Neuronal stem cell (in vitro differentiated cells): Measurements from ENCODE around the gene PSMA7.

ENCODE experiments used
- DNase-seq: peaks from one replicate; pipeline ENCODE4 v3.0.0-alpha.2; 2013; ENCODE audit warnings: low spot score
- H2AFZ ChIP-seq: one replicate; pipeline ENCODE4 v1.6.1; 2013; ENCODE audit warnings: mild to moderate bottlenecking, low read length, inconsistent platforms
- H2AK5ac ChIP-seq: 2 replicates; pipeline ENCODE4 v1.6.1; 2013; ENCODE audit warnings: low read depth, mild to moderate bottlenecking, inconsistent platforms, low read length, moderate library complexity, mixed read lengths
- H2BK120ac ChIP-seq: 2 replicates; pipeline ENCODE4 v1.6.1; 2013; ENCODE audit warnings: low read depth, mild to moderate bottlenecking, inconsistent platforms, low read length, moderate library complexity, mixed read lengths
- H2BK12ac ChIP-seq: one replicate; pipeline ENCODE4 v1.6.1; 2013; ENCODE audit warnings: low read length, inconsistent platforms
- H2BK15ac ChIP-seq: 2 replicates; pipeline ENCODE4 v1.6.1; 2013; ENCODE audit warnings: mild to moderate bottlenecking, low read length, inconsistent platforms, mixed read lengths
- H2BK5ac ChIP-seq: one replicate; pipeline ENCODE4 v1.6.1; 2013; ENCODE audit warnings: inconsistent platforms, mild to moderate bottlenecking, low read length, moderate library complexity
- H3K14ac ChIP-seq: one replicate; pipeline ENCODE4 v1.6.1; 2013; ENCODE audit warnings: low read length, inconsistent platforms
- H3K18ac ChIP-seq: 2 replicates; pipeline ENCODE4 v1.6.1; 2013; ENCODE audit warnings: low read length, inconsistent platforms
- H3K23ac ChIP-seq: 2 replicates; pipeline ENCODE4 v1.6.1; 2013; ENCODE audit warnings: low read depth, mild to moderate bottlenecking, mixed read lengths, low read length, inconsistent platforms; ENCODE audit not compliant: poor library complexity
- H3K27ac ChIP-seq: replicated peaks from 3 replicates; pipeline ENCODE4 v1.5.1; 2013; ENCODE audit warnings: low read length, inconsistent platforms
- H3K27me3 ChIP-seq, 3 experiments: 2 replicates each; pipeline ENCODE4 v1.6.1; 2013; ENCODE audit warnings: low read length in 3 of 3, mild to moderate bottlenecking in 2 of 3, inconsistent platforms in 1 of 3, low read depth in 1 of 3, mixed read lengths in 1 of 3, moderate library complexity in 1 of 3; ENCODE audit not compliant: control insufficient read depth in 3 of 3, insufficient read depth in 3 of 3
- H3K36me3 ChIP-seq, 2 donors: replicated peaks in 1 of 2; 2 replicates each; pipeline ENCODE4 v1.6.1; 2013; ENCODE audit warnings: low read length in 2 of 2; ENCODE audit not compliant: control insufficient read depth in 2 of 2, insufficient read depth in 2 of 2
- H3K4ac ChIP-seq: 2 replicates; pipeline ENCODE4 v1.6.1; 2013; ENCODE audit warnings: inconsistent platforms, mild to moderate bottlenecking, low read length, moderate library complexity
- H3K4me1 ChIP-seq, 2 donors: 1 replicate in 1 of 2; 2 replicates in 1 of 2; pipeline ENCODE4 v1.6.1; 2013; ENCODE audit warnings: low read length in 2 of 2, low read depth in 1 of 2; ENCODE audit not compliant: control insufficient read depth in 2 of 2, insufficient read depth in 1 of 2
- H3K4me2 ChIP-seq: one replicate; pipeline ENCODE4 v1.6.1; 2013; ENCODE audit warnings: mild to moderate bottlenecking, low read length, inconsistent platforms; ENCODE audit not compliant: insufficient read depth, poor library complexity, severe bottlenecking
- H3K4me3 ChIP-seq, 2 donors: 2 replicates each; pipeline ENCODE4 v1.5.1; 2013; ENCODE audit warnings: low read length in 2 of 2, mild to moderate bottlenecking in 2 of 2, inconsistent platforms in 1 of 2, moderate library complexity in 1 of 2
- H3K79me1 ChIP-seq: one replicate; pipeline ENCODE4 v1.6.1; 2013; ENCODE audit warnings: low read depth, mild to moderate bottlenecking, inconsistent platforms, low read length, moderate library complexity
- H3K9ac ChIP-seq: one replicate; pipeline ENCODE4 v1.6.1; 2013; ENCODE audit warnings: mild to moderate bottlenecking, low read depth, low read length, inconsistent platforms; ENCODE audit not compliant: poor library complexity
- H3K9me3 ChIP-seq, 2 donors: replicated peaks in 1 of 2; 2 replicates each; pipeline versions ENCODE3 to v1.6.1; 2013; ENCODE audit warnings: low read length in 2 of 2, mild to moderate bottlenecking in 2 of 2, inconsistent platforms in 1 of 2, low read depth in 1 of 2, mixed read lengths in 1 of 2, moderate library complexity in 1 of 2; ENCODE audit not compliant: control insufficient read depth in 2 of 2, insufficient read depth in 1 of 2
- H4K8ac ChIP-seq: one replicate; pipeline ENCODE4 v1.6.1; 2013; ENCODE audit warnings: low read depth, mild to moderate bottlenecking, inconsistent platforms, low read length, moderate library complexity
- H4K91ac ChIP-seq: one replicate; pipeline ENCODE4 v1.6.1; 2013; ENCODE audit warnings: low read length, low read depth, mild to moderate bottlenecking, inconsistent platforms; ENCODE audit not compliant: poor library complexity
- WGBS, 2 donors: extraction: QIAGEN DNeasy Blood & Tissue Kit; methylation state at CpG; one replicate each; pipeline ENCODE4 v1.1.7; 2013; ENCODE audit warnings: missing lambda C conversion rate in 2 of 2, mixed read lengths in 1 of 2; ENCODE audit not compliant: insufficient read length in 2 of 2, insufficient replicate concordance in 1 of 2; ENCODE audit errors: extremely low coverage in 2 of 2; 5-methylcytosine and 5-hydroxymethylcytosine counted together

The PSMA7 gene

GRCh38 chr20:62142252-62143080, 728 bp downstream of the PSMA7 start:
- Histone ChIP-seq H3K27me3 (no peaks in the 10 kb centered on the region), H2AK5ac (peak overlapping the region; percentile 71), H2BK12ac (no peak overlapping the region), H3K23ac (no peak overlapping the region), H3K14ac (peak overlapping the region; percentile 51), H3K9ac (peak overlapping the region; percentile 96), H3K4ac (no peak overlapping the region), H3K4me1 (peaks cover 10 to 12% of the 10 kb centered on the region in 2 donors), H3K18ac (peak overlapping the region; percentile 97), H2BK15ac (no peak overlapping the region), H2BK5ac (peak overlapping the region; percentile 99), H4K91ac (no peak overlapping the region), H2BK120ac (no peak overlapping the region), H3K36me3 (peaks cover 41 to 66% of the 10 kb centered on the region in 2 donors), H3K27ac (peak overlapping the region; percentile 66), H3K4me2 (peak overlapping the region; percentile 77), H3K9me3 (peaks cover 3 to 5% of the 10 kb centered on the region in 2 donors), H3K79me1 (peaks cover 21% of the 10 kb centered on the region), H2AFZ (peak overlapping the region; percentile 64), H4K8ac (no peak overlapping the region), H3K4me3 (peak overlapping the region; percentile 84 to 96)
- no peak for DNase-seq
- no CpG with 5 or more reads among the region's 71 CpGs for WGBS, 2 donors

GRCh38 chr20:62141397-62142251, 1.6 kb downstream of the PSMA7 start:
- H3K9ac ChIP-seq = peak overlapping the region; percentile 39
- no peak overlapping the region for H4K91ac ChIP-seq
- H3K23ac ChIP-seq = no peak overlapping the region
- H4K8ac ChIP-seq = no peak overlapping the region
- no peak overlapping the region for H3K4ac ChIP-seq
- peaks cover 46 to 69% of the 10 kb centered on the region in 2 donors for H3K36me3 ChIP-seq
- no peaks in the 10 kb centered on the region for H3K27me3 ChIP-seq
- peaks cover 10 to 12% of the 10 kb centered on the region in 2 donors for H3K4me1 ChIP-seq
- H2AK5ac ChIP-seq = no peak overlapping the region
- DNase-seq = no peak
- peak overlapping the region; percentile 77 for H3K4me2 ChIP-seq
- peaks cover 14% of the 10 kb centered on the region for H3K79me1 ChIP-seq
- H2AFZ ChIP-seq = no peak overlapping the region
- no peaks in the 10 kb centered on the region for H3K9me3 ChIP-seq
- H2BK15ac ChIP-seq = no peak overlapping the region
- no peak overlapping the region for H3K14ac ChIP-seq
- WGBS, 2 donors = no CpG with 5 or more reads among the region's 14 CpGs
- H3K4me3 ChIP-seq = peak overlapping the region; percentile 84 to 96
- no peak overlapping the region for H3K18ac ChIP-seq
- H2BK12ac ChIP-seq = no peak overlapping the region
- no peak overlapping the region for H2BK120ac ChIP-seq
- H2BK5ac ChIP-seq = no peak overlapping the region
- no peak overlapping the region for H3K27ac ChIP-seq

- H3K23ac ChIP-seq = no peak overlapping the region
- H2BK5ac ChIP-seq = no peak overlapping the region
- no peak overlapping the region for H2BK12ac ChIP-seq
- H3K79me1 ChIP-seq = peaks cover 14% of the 10 kb centered on the region
- WGBS, 2 donors = no CpG with 5 or more reads among the region's 7 CpGs
- H4K8ac ChIP-seq = no peak overlapping the region
- H3K27me3 ChIP-seq = no peaks in the 10 kb centered on the region
- H3K9ac ChIP-seq = peak overlapping the region; percentile 26
- DNase-seq = no peak
- H2AK5ac ChIP-seq = no peak overlapping the region
- no peak overlapping the region for H3K4ac ChIP-seq
- no peak overlapping the region for H2AFZ ChIP-seq
- H3K4me1 ChIP-seq = peaks cover 10 to 12% of the 10 kb centered on the region in 2 donors
- no peak overlapping the region for H4K91ac ChIP-seq
- peaks cover 49 to 72% of the 10 kb centered on the region in 2 donors for H3K36me3 ChIP-seq
- H3K4me3 ChIP-seq = peak overlapping the region in 1 of 2 donors; percentile 84
- H2BK120ac ChIP-seq = no peak overlapping the region
- no peak overlapping the region for H3K4me2 ChIP-seq
- H3K18ac ChIP-seq = no peak overlapping the region
- no peak overlapping the region for H2BK15ac ChIP-seq
- H3K9me3 ChIP-seq = no peaks in the 10 kb centered on the region
- no peak overlapping the region for H3K27ac ChIP-seq
- H3K14ac ChIP-seq = no peak overlapping the region
These were observed 2.2 kb downstream of the PSMA7 start for GRCh38 chr20:62141043-62141396.

DNA sequence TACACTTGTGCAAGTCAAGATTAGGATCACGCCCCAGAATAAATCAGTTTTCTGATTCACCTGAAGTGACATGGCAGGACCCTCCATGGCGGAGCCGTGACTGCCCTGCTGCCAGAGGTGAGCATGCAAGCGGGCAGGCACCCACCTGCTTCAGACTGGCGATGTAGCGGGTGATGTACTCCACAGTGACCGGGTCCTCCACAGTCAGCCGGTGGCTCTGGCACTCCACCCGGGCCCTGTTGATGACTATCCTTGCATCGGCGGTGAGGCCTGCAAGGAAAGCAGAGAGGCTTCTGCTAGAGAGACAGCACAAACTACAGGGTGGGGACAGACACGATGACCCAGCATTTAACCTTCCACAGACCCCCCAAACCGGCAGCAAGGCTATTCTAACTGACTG, 3.6 kb downstream of the PSMA7 start:
- H3K14ac ChIP-seq = no peak overlapping the region
- H2BK15ac ChIP-seq = no peak overlapping the region
- H3K36me3 ChIP-seq = peaks cover 53 to 72% of the 10 kb centered on the region in 2 donors
- no peak overlapping the region for H3K4me2 ChIP-seq
- H3K9ac ChIP-seq = no peak overlapping the region
- no peak overlapping the region for H4K8ac ChIP-seq
- WGBS, 2 donors = no CpG with 5 or more reads among the region's 13 CpGs
- no peak overlapping the region for H2BK120ac ChIP-seq
- H2BK5ac ChIP-seq = no peak overlapping the region
- peaks cover 13% of the 10 kb centered on the region for H3K79me1 ChIP-seq
- H3K4me1 ChIP-seq = peaks cover 6 to 7% of the 10 kb centered on the region in 2 donors
- H3K4me3 ChIP-seq = no peak overlapping the region
- no peak overlapping the region for H2AFZ ChIP-seq
- H3K23ac ChIP-seq = no peak overlapping the region
- no peak for DNase-seq
- H4K91ac ChIP-seq = no peak overlapping the region
- no peaks in the 10 kb centered on the region for H3K27me3 ChIP-seq
- no peak overlapping the region for H3K4ac ChIP-seq
- no peak overlapping the region for H3K27ac ChIP-seq
- no peak overlapping the region for H2AK5ac ChIP-seq
- no peaks in the 10 kb centered on the region for H3K9me3 ChIP-seq
- H3K18ac ChIP-seq = no peak overlapping the region
- no peak overlapping the region for H2BK12ac ChIP-seq
